ENCODE measurements around the gene HOMER1.

HOMER1 gene

GRCh38 chr5:79420248-79420647 is 93.7 kb downstream of the HOMER1 start:
- H3K27me3 ChIP-seq (replicated peaks): no peaks in the 10 kb centered on the region

GRCh38 chr5:79418276-79418675 is 95.7 kb downstream of the HOMER1 start:
- in situ Hi-C loops (cut with HindIII; ENCODE audit: low pct_ligation_motif_present, low sequenced_read_pairs): no loop called here
- peak; percentile 7 for DNase-seq
- no peak overlapping the region for H3K27ac ChIP-seq
- H3K27me3 ChIP-seq (replicated peaks): no peaks in the 10 kb centered on the region
- TF ChIP-seq CTCF (IDR thresholded peaks at IDR 0.05; ENCODE audit: low read depth, low read length, missing control alignments): no peak
- H3K36me3 ChIP-seq (replicated peaks): no peaks in the 10 kb centered on the region
- no peak overlapping the region for H3K4me3 ChIP-seq (ENCODE audit: low read depth, low read length)

More at GRCh38 chr5:79420248-79420647, 93.7 kb downstream of the HOMER1 start:
- Histone ChIP-seq H3K36me3 (replicated peaks) (no peaks in the 10 kb centered on the region), H3K4me3 (ENCODE audit: low read depth, low read length) (no peak overlapping the region), H3K27ac (no peak overlapping the region)
- no peak for TF ChIP-seq CTCF (IDR thresholded peaks at IDR 0.05; ENCODE audit: low read depth, low read length, missing control alignments)
- in situ Hi-C loops (cut with HindIII; ENCODE audit: low pct_ligation_motif_present, low sequenced_read_pairs): no loop called here
- DNase-seq: no peak

GRCh38 chr5:79417495-79417894 is 96.4 kb downstream of the HOMER1 start:
- DNase-seq: no peak
- no peaks in the 10 kb centered on the region for H3K27me3 ChIP-seq (replicated peaks)
- TF ChIP-seq CTCF (IDR thresholded peaks at IDR 0.05; ENCODE audit: low read depth, low read length, missing control alignments): no peak
- H3K36me3 ChIP-seq (replicated peaks): no peaks in the 10 kb centered on the region
- H3K4me3 ChIP-seq (ENCODE audit: low read depth, low read length): no peak overlapping the region
- in situ Hi-C loops (cut with HindIII; ENCODE audit: low pct_ligation_motif_present, low sequenced_read_pairs): no loop called here
- no peak overlapping the region for H3K27ac ChIP-seq

GRCh38 chr5:79416499-79416898 is 97.4 kb downstream of the HOMER1 start:
- no peak overlapping the region for H3K27ac ChIP-seq
- no peak overlapping the region for H3K4me3 ChIP-seq (ENCODE audit: low read depth, low read length)
- in situ Hi-C loops (cut with HindIII; ENCODE audit: low pct_ligation_motif_present, low sequenced_read_pairs): no loop called here
- H3K36me3 ChIP-seq (replicated peaks): no peaks in the 10 kb centered on the region
- no peaks in the 10 kb centered on the region for H3K27me3 ChIP-seq (replicated peaks)
- TF ChIP-seq CTCF (IDR thresholded peaks at IDR 0.05; ENCODE audit: low read depth, low read length, missing control alignments): no peak
- DNase-seq: peak; percentile 1

GRCh38 chr5:79413112-79413511 is 100.8 kb downstream of the HOMER1 start:
- H3K27me3 ChIP-seq (replicated peaks): no peaks in the 10 kb centered on the region
- H3K4me3 ChIP-seq (ENCODE audit: low read depth, low read length): no peak overlapping the region
- in situ Hi-C loops (cut with HindIII; ENCODE audit: low pct_ligation_motif_present, low sequenced_read_pairs): no loop called here
- no peak for DNase-seq
- H3K27ac ChIP-seq: no peak overlapping the region
- no peaks in the 10 kb centered on the region for H3K36me3 ChIP-seq (replicated peaks)
- TF ChIP-seq CTCF (IDR thresholded peaks at IDR 0.05; ENCODE audit: low read depth, low read length, missing control alignments): no peak

GRCh38 chr5:79408028-79408427 is 105.9 kb downstream of the HOMER1 start:
- Histone ChIP-seq H3K36me3 (replicated peaks) (no peaks in the 10 kb centered on the region), H3K27ac (no peak overlapping the region), H3K27me3 (replicated peaks) (no peaks in the 10 kb centered on the region), H3K4me3 (ENCODE audit: low read depth, low read length) (no peak overlapping the region)
- no peak for TF ChIP-seq CTCF (IDR thresholded peaks at IDR 0.05; ENCODE audit: low read depth, low read length, missing control alignments)
- in situ Hi-C loops (cut with HindIII; ENCODE audit: low pct_ligation_motif_present, low sequenced_read_pairs): no loop called here
- no peak for DNase-seq

Data from brain microvascular endothelial cell (primary cell).